IMR-90 (cell line): ENCODE measurements around the gene NSF. TPM values are rescaled to one million over a fixed set of nuclear protein-coding genes. Genes with fewer than 3 reads are reported as not detected.

Experiments
- ATAC-seq: fragments of 200-7000 bp; cut with Tn5 transposase; 2 replicates; pipeline ENCODE4 v1.9.1; 2020; ENCODE audit warnings: low read depth, mild to moderate bottlenecking, moderate library complexity
- BruUV-seq: library from RNA; stranded (reverse); fragments of 400-500 nt; replicated peaks from 2 replicates; lab custom pipeline; 2021; lab: Mats Ljungman, UMichigan
- CTCF ChIA-PET: fragments of 300-600 bp; formaldehyde crosslinking; extraction: SDS; loops from one replicate; lab custom pipeline; 2021; ENCODE audit warnings: antibody characterized with exemption; lab: Yijun Ruan, JAX
- POLR2A ChIA-PET: fragments of 300-600 bp; sonication (Branson Sonifier 250); formaldehyde crosslinking; loops from one replicate; lab custom pipeline; 2022; ENCODE audit warnings: antibody characterized with exemption; ENCODE audit not compliant: unreplicated experiment; lab: Charles Lee
- DNase-seq: peaks from one replicate; pipeline ENCODE4 v3.0.0; 2013
- H2AFZ ChIP-seq: replicated peaks from 2 replicates; pipeline ENCODE3; 2013; ENCODE audit warnings: low read length, mild to moderate bottlenecking; ENCODE audit not compliant: poor library complexity
- H2AK5ac ChIP-seq: 2 replicates; pipeline ENCODE4 v1.6.1; 2013; ENCODE audit warnings: low read depth, low read length, inconsistent platforms
- H2AK9ac ChIP-seq: replicated peaks from 2 replicates; pipeline ENCODE3; 2013; ENCODE audit warnings: mild to moderate bottlenecking, low read depth, low read length, moderate library complexity; ENCODE audit not compliant: poor library complexity
- H2BK120ac ChIP-seq: 2 replicates; pipeline ENCODE4 v1.6.1; 2013; ENCODE audit warnings: low read depth, low read length, inconsistent platforms
- H2BK15ac ChIP-seq: 3 replicates; pipeline ENCODE4 v1.6.1; 2013; ENCODE audit warnings: low read depth, low read length, inconsistent platforms
- H2BK20ac ChIP-seq: 2 replicates; pipeline ENCODE4 v1.6.1; 2013; ENCODE audit warnings: low read depth, mild to moderate bottlenecking, inconsistent platforms, low read length, moderate library complexity
- H2BK5ac ChIP-seq: 2 replicates; pipeline ENCODE4 v1.6.1; 2013; ENCODE audit warnings: mild to moderate bottlenecking, low read depth, low read length, inconsistent platforms; ENCODE audit not compliant: poor library complexity, severe bottlenecking
- H3K14ac ChIP-seq: replicated peaks from 2 replicates; pipeline ENCODE4 v1.6.1; 2013; ENCODE audit warnings: low read depth, low read length, inconsistent platforms
- H3K18ac ChIP-seq: 2 replicates; pipeline ENCODE4 v1.6.1; 2013; ENCODE audit warnings: low read depth, low read length, control low read depth
- H3K23ac ChIP-seq: 2 replicates; pipeline ENCODE4 v1.6.1; 2013; ENCODE audit warnings: low read depth, low read length, inconsistent platforms
- H3K27ac ChIP-seq: 2 replicates; pipeline ENCODE4 v1.5.1; 2013; ENCODE audit warnings: mild to moderate bottlenecking, control low read depth, low read length; ENCODE audit not compliant: insufficient read depth
- H3K27me3 ChIP-seq: 2 replicates; pipeline ENCODE4 v1.6.1; 2013; ENCODE audit warnings: low read length; ENCODE audit not compliant: control insufficient read depth, insufficient read depth
- H3K36me3 ChIP-seq: 2 replicates; pipeline ENCODE4 v1.6.1; 2013; ENCODE audit warnings: low read length, mixed read lengths; ENCODE audit not compliant: control insufficient read depth, insufficient read depth
- H3K4ac ChIP-seq: 2 replicates; pipeline ENCODE4 v1.6.1; 2013; ENCODE audit warnings: low read depth, low read length, inconsistent platforms
- H3K4me1 ChIP-seq: 2 replicates; pipeline ENCODE4 v1.6.1; 2013; ENCODE audit warnings: low read length, mixed read lengths; ENCODE audit not compliant: control insufficient read depth, insufficient read depth
- H3K4me2 ChIP-seq: 2 replicates; pipeline ENCODE4 v1.6.1; 2013; ENCODE audit warnings: low read depth, mild to moderate bottlenecking, control low read depth, low read length, moderate library complexity
- H3K4me3 ChIP-seq: 2 replicates; pipeline ENCODE4 v1.5.1; 2013; ENCODE audit warnings: low read depth, mild to moderate bottlenecking, control low read depth, low read length, moderate library complexity; ENCODE audit not compliant: insufficient read depth
- H3K56ac ChIP-seq: 2 replicates; pipeline ENCODE4 v1.6.1; 2013; ENCODE audit warnings: low read length, inconsistent platforms; ENCODE audit not compliant: insufficient read depth; ENCODE audit errors: extremely low read depth
- H3K79me1 ChIP-seq, 2 experiments: 2 replicates each; pipeline ENCODE4 v1.6.1; 2013; ENCODE audit warnings: low read length in 2 of 2, inconsistent platforms in 1 of 2, low read depth in 1 of 2
- H3K9ac ChIP-seq: 2 replicates; pipeline ENCODE4 v1.6.1; 2013; ENCODE audit warnings: low read depth, low read length, control low read depth
- H3K9me1 ChIP-seq: 2 replicates; pipeline ENCODE4 v1.6.1; 2013; ENCODE audit warnings: low read length, inconsistent platforms; ENCODE audit not compliant: insufficient read depth
- H3K9me3 ChIP-seq: 2 replicates; pipeline ENCODE4 v1.6.1; 2013; ENCODE audit warnings: low read length; ENCODE audit not compliant: control insufficient read depth, insufficient read depth
- H4K20me1 ChIP-seq: 2 replicates; pipeline ENCODE4 v1.6.1; 2013; ENCODE audit warnings: low read length, inconsistent platforms; ENCODE audit not compliant: insufficient read depth
- H4K5ac ChIP-seq: 2 replicates; pipeline ENCODE4 v1.6.1; 2013; ENCODE audit warnings: mild to moderate bottlenecking, low read depth, low read length, control low read depth
- H4K8ac ChIP-seq, 2 experiments: 2 replicates each; pipeline ENCODE4 v1.6.1; 2013; ENCODE audit warnings: low read depth in 2 of 2, low read length in 2 of 2, control low read depth in 1 of 2, inconsistent platforms in 1 of 2
- H4K91ac ChIP-seq: 2 replicates; pipeline ENCODE4 v1.6.1; 2013; ENCODE audit warnings: low read depth, low read length, inconsistent platforms; ENCODE audit not compliant: insufficient read depth
- BHLHE40 ChIP-seq: fragments of 150-350 bp; IDR thresholded peaks from 2 replicates; pipeline ENCODE4 v1.6.1; 2016; ENCODE audit warnings: mild to moderate bottlenecking, low read depth, low read length
- CEBPB ChIP-seq: IDR thresholded peaks from 2 replicates; pipeline ENCODE4 v1.6.1; 2012; ENCODE audit warnings: low read depth, low read length, improper control_type of control experiment
- CHD1 ChIP-seq: IDR thresholded peaks from 2 replicates; pipeline ENCODE4 v1.6.1; 2012; ENCODE audit warnings: low read depth, low read length, improper control_type of control experiment
- CTCF ChIP-seq: conservative IDR thresholded peaks from 2 replicates; pipeline ENCODE4 v1.5.1; 2012; ENCODE audit warnings: mild to moderate bottlenecking, low read depth, low read length, improper control_type of control experiment
- FOS ChIP-seq: fragments of 150-350 bp; IDR thresholded peaks from 2 replicates; pipeline ENCODE4 v1.6.1; 2016; ENCODE audit warnings: low read depth, low read length
- MAFK ChIP-seq: IDR thresholded peaks from 2 replicates; pipeline ENCODE4 v1.6.1; 2012; ENCODE audit warnings: low read depth, low read length, improper control_type of control experiment
- MAZ ChIP-seq: IDR thresholded peaks from 2 replicates; pipeline ENCODE4 v1.6.1; 2012; ENCODE audit warnings: low read depth, mild to moderate bottlenecking, low read length, improper control_type of control experiment, moderate library complexity, borderline replicate concordance
- MXI1 ChIP-seq: IDR thresholded peaks from 2 replicates; pipeline ENCODE4 v1.6.1; 2012; ENCODE audit warnings: low read depth, mild to moderate bottlenecking, low read length, moderate library complexity, borderline replicate concordance
- NFE2L2 ChIP-seq: fragments of 150-350 bp; IDR thresholded peaks from 2 replicates; pipeline ENCODE4 v1.6.1; 2016; ENCODE audit warnings: low read depth, mild to moderate bottlenecking, low read length
- POLR2A ChIP-seq: IDR thresholded peaks from 2 replicates; pipeline ENCODE4 v1.6.1; 2012; ENCODE audit warnings: mild to moderate bottlenecking, low read depth, low read length
- RAD21 ChIP-seq: IDR thresholded peaks from 2 replicates; pipeline ENCODE4 v1.6.1; 2012; ENCODE audit warnings: low read length, improper control_type of control experiment
- RCOR1 ChIP-seq: IDR thresholded peaks from 2 replicates; pipeline ENCODE4 v1.6.1; 2012; ENCODE audit warnings: mild to moderate bottlenecking, low read length, improper control_type of control experiment; ENCODE audit not compliant: insufficient replicate concordance
- RFX5 ChIP-seq: IDR thresholded peaks from 2 replicates; pipeline ENCODE4 v1.8.0; 2012; ENCODE audit warnings: low read depth, mild to moderate bottlenecking, low read length, moderate library complexity
- SMC3 ChIP-seq: fragments of 150-350 bp; IDR thresholded peaks from 2 replicates; pipeline ENCODE4 v1.6.1; 2016; ENCODE audit warnings: low read depth, mild to moderate bottlenecking, antibody characterized with exemption, low read length, moderate library complexity
- USF2 ChIP-seq: fragments of 150-350 bp; IDR thresholded peaks from 2 replicates; pipeline ENCODE4 v1.6.1; 2017; ENCODE audit warnings: mild to moderate bottlenecking, antibody characterized with exemption, low read length, low read depth
- WGBS, 2 experiments: methylation state at CpG; one replicate each; pipeline versions ENCODE4 v1.1.5 to v1.1.7; 2013; ENCODE audit warnings: missing lambda C conversion rate in 2 of 2; ENCODE audit not compliant: insufficient read length in 1 of 2; ENCODE audit errors: extremely low coverage in 2 of 2; 5-methylcytosine and 5-hydroxymethylcytosine counted together
- dilution Hi-C: fragments of 300-500 bp; cut with HindIII; formaldehyde crosslinking; loops from one replicate; pipeline ENCODE4 v1.14.3; 2018; ENCODE audit warnings: low sequenced_read_pairs; ENCODE audit not compliant: unreplicated experiment
- in situ Hi-C: fragments of 300-500 bp; cut with MboI; formaldehyde crosslinking; loops from 3 replicates; pipeline ENCODE4 v1.14.3; 2019; ENCODE audit warnings: low sequenced_read_pairs, inconsistent platforms, mixed read lengths
- intact Hi-C: fragments of 100-400 bp; cut with micrococcal nuclease; formaldehyde crosslinking; loops from 2 replicates; pipeline ENCODE4 v1.10.0; 2022
- polyA plus RNA-seq, 3 experiments: library from polyadenylated mRNA; depleted of rRNA; stranded (reverse); fragments of >200 nt; gene quantifications; 2 replicates each; pipeline ENCODE4 v1.2.3, GENCODE V29; 2012; ENCODE audit warnings: low replicate concordance in 1 of 3
- total RNA-seq: library from RNA; depleted of rRNA; stranded (reverse); fragments of >200 nt; gene quantifications from 2 replicates; pipeline ENCODE4 v1.2.3, GENCODE V29; 2012
- TF ChIP-seq, protein P1 (sequence below): fragments of 150-350 bp; IDR thresholded peaks from 2 replicates; pipeline ENCODE4 v1.6.1; 2016; ENCODE audit warnings: low read depth, mild to moderate bottlenecking, low read length, moderate library complexity, borderline replicate concordance

NSF gene
- total and polyA plus RNA-seq, 2 of the 4 experiments (the other 2 are of a cell fraction): 38.9 to 110 TPM

DNA sequence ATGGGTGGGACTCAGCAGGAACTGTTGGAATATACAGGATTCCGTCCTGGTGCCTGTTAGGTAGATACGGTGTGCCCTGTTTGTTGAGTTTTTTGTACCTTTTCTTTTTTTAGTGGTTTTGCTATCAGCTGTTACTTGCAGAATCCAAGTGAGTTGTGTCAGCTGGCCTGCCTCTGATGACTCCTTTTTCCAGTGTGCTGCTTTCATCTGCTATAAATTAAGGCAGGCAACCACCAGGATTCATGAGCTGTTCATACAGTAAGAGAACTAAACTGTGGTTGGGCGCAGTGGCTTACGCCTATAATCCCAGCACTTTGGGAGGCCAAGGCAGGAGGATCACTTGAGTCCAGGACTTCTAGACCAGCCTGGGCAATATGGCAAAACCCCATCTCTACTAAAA is 148.1 kb downstream of the NSF start:
- no peak overlapping the region for H3K14ac ChIP-seq
- POLR2A ChIA-PET: no interaction called here
- no CpG with 5 or more reads among the region's 4 CpGs for WGBS, 2 experiments
- no peaks in the 10 kb centered on the region for H3K27me3 ChIP-seq
- no peak overlapping the region for H2BK5ac ChIP-seq
- H3K4ac ChIP-seq: no peak overlapping the region
- no peak overlapping the region for H2AFZ ChIP-seq
- no peak overlapping the region for H3K4me2 ChIP-seq
- in situ Hi-C loops: loop anchor here (25.0 kb wide), 1 partner anchor 1151 kb away; no protein-coding TSS in a partner anchor
- DNase-seq (peak; percentile 42), ATAC-seq (no peak)
- intact Hi-C loops: no loop called here
- H2AK5ac ChIP-seq: no peak overlapping the region
- dilution Hi-C loops: no loop called here
- H2BK120ac ChIP-seq: no peak overlapping the region
- no peak overlapping the region for H3K56ac ChIP-seq
- no peak overlapping the region for H4K8ac ChIP-seq
- H3K9me3 ChIP-seq: no peaks in the 10 kb centered on the region
- no peak overlapping the region for H3K9ac ChIP-seq
- H3K9me1 ChIP-seq: peaks cover 13% of the 10 kb centered on the region
- no peak overlapping the region for H2AK9ac ChIP-seq
- H3K23ac ChIP-seq: no peak overlapping the region
- H2BK15ac ChIP-seq: no peak overlapping the region
- peaks cover 9% of the 10 kb centered on the region for H3K4me1 ChIP-seq
- H3K4me3 ChIP-seq: no peak overlapping the region
- H3K36me3 ChIP-seq: no peaks in the 10 kb centered on the region
- H3K27ac ChIP-seq: no peak overlapping the region
- H3K18ac ChIP-seq: no peak overlapping the region
- CTCF ChIA-PET: no interaction called here
- H4K91ac ChIP-seq: no peak overlapping the region
- H2BK20ac ChIP-seq: no peak overlapping the region
- BruUV-seq: no TSS peak
- H3K79me1 ChIP-seq: peaks cover 0 to 10% of the 10 kb centered on the region in 2 experiments; a peak in 1 of 4 replicates
- no peaks in the 10 kb centered on the region; the same call in 1 of the 2 replicates for H4K20me1 ChIP-seq
- H4K5ac ChIP-seq: no peak overlapping the region
- no peak for TF ChIP-seq USF2
- no peak for TF ChIP-seq MAZ
- no peak for TF ChIP-seq RCOR1
- TF ChIP-seq CEBPB: no peak
- TF ChIP-seq RFX5: no peak
- TF ChIP-seq FOS: no peak
- no peak for TF ChIP-seq CHD1
- no peak for TF ChIP-seq MAFK
- no peak for TF ChIP-seq RAD21
- TF ChIP-seq, protein P1, sequence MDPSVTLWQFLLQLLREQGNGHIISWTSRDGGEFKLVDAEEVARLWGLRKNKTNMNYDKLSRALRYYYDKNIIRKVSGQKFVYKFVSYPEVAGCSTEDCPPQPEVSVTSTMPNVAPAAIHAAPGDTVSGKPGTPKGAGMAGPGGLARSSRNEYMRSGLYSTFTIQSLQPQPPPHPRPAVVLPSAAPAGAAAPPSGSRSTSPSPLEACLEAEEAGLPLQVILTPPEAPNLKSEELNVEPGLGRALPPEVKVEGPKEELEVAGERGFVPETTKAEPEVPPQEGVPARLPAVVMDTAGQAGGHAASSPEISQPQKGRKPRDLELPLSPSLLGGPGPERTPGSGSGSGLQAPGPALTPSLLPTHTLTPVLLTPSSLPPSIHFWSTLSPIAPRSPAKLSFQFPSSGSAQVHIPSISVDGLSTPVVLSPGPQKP: no peak
- no peak for TF ChIP-seq SMC3
- TF ChIP-seq MXI1: no peak
- TF ChIP-seq POLR2A: no peak
- no peak for TF ChIP-seq BHLHE40
- TF ChIP-seq CTCF: no peak
- no peak for TF ChIP-seq NFE2L2
